Measurements from ENCODE around the gene INPP5F.

DNA sequence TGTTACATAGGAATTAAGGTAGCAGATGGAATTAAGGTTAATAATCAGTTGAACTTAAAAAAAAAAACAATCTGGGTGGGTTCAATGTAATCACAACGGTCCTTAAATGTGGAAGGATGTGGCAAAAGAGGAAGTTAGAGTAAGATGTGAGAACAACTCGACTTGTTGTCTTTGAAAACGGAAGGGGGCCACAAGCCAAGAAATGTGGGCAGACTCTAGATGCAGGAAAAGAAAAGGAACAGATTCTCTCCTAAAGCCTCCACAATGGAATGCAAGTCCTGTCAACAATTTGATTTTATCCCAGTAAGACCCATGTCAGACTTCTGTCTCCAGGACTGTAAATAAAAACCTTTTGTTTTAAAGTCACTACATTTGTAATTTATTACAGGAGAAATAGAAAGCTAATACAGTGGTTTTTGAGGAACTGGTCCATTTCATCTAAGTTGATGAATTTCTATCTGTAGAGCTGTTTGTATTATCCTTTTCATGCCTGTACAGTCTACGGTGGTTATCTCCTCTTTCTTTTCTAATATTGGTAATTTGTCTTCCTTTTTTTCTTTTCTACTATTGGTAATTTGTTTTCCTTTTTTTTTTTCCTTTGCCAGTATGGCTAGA is 138.2 kb downstream of the INPP5F start:
- TF ChIP-seq CTCF (IDR thresholded peaks at IDR 0.05): no peak
- TF ChIP-seq POLR2A (IDR thresholded peaks at IDR 0.05): no peak

Measured in adrenal gland (tissue), 5 donors.